A204.1 (cell line): ENCODE data around the gene ATR.
"Not testable (repeated sequence)": the region's sequence is repeated elsewhere in the genome, so short reads cannot be mapped to it uniquely, and the experiment has no call there.

Experiments
- FAIRE-seq: peaks from 2 replicates; lab custom pipeline; 2012; peaks lifted over from hg19 to GRCh38; lab: Jason Lieb, UNC

The ATR gene

GRCh38 chr3:142447852-142448823, 130.4 kb downstream of the ATR start, which contains the start of gene XRN1:
Gene XRN1, minus strand, starts transcription at chr3:142448037. Its CDS starts 93 bp downstream, at chr3:142447944.
- no peak for FAIRE-seq

DNA sequence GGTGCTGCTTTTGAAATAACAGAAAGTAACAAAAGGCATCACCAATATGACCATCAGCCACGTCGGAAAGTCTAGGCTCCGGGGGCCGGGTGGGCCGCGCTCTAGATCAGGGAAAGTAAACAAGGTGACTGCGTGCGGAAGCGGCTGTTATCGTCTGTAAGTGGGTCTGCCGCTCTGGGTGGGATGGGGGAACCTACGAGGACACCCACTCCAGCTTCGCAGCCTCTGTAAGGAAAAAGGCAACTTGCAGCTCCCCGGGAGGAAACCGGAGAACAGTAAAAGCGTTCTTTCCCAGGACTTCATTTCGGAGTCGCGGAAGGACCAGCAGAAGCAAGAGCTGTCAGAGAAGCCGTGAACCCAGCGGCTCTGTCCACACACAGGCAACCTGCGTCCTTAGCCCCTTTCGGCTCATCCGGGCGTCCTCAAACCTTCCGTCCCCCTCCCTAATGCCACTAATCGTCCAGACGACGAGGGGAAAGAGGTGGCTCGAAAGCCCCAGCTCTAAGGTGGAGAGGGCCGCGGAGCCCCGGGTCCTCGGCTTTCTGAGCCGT, 131.2 kb downstream of the ATR start:
- FAIRE-seq, result no peak

DNA sequence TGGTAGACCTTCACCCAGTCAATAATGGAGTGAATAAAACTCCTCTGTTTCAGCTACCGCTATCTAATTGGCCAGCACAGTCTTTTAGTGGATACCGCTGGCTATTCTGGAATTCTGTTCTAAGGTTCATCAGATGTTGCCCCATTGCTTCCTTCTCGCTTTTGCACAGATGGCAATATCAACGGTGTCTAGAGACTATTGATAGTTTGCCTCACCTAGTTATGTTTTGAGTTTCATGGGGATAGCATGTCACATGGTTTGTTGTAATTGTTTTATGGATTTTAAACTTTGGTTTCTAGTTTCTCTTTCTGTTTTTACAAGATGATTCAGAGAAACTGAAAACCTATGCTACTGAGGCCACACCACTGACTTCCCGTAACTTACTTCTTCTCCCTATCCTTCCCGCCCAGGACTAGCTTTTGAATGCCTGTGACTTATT, 132.7 kb downstream of the ATR start:
- FAIRE-seq, result no peak

DNA sequence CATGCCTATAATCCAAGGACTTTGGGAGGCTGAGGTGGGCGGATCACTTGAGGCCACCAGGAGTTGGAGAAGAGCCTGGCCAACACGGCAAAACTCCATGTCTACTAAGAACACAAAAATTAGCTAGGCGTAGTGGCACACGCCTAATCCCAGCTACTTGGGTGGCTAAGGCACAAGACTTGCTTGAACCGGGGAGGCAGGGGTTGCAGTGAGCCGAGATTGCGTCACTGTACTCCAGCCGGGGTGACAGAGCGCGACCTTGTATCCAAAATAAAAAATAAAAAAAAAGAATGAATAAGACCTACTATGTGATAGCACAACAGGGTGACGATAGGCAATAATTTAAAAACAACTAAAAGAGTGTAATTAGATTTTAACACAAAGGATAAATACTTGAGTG, 134.2 kb downstream of the ATR start:
- no peak for FAIRE-seq

DNA sequence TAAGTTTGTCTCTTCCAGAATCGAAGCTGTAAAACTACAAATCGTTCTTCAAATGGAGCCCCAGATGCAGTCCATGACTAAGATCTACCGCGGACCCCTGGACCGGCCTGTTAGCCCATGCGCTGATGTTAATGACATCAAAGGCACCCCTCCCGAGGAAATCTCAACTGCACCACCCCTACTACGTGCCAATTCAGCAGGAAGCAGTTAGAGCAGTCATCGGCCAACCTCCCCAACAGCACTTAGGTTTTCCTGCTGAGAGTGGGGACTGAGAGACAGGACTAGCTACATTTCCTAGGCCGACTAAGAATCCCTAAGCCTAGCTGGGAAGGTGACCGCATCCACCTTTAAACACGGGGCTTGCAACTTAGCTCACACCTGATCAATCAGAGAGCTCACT, 135.5 kb downstream of the ATR start:
- FAIRE-seq, result not testable (repeated sequence)

DNA sequence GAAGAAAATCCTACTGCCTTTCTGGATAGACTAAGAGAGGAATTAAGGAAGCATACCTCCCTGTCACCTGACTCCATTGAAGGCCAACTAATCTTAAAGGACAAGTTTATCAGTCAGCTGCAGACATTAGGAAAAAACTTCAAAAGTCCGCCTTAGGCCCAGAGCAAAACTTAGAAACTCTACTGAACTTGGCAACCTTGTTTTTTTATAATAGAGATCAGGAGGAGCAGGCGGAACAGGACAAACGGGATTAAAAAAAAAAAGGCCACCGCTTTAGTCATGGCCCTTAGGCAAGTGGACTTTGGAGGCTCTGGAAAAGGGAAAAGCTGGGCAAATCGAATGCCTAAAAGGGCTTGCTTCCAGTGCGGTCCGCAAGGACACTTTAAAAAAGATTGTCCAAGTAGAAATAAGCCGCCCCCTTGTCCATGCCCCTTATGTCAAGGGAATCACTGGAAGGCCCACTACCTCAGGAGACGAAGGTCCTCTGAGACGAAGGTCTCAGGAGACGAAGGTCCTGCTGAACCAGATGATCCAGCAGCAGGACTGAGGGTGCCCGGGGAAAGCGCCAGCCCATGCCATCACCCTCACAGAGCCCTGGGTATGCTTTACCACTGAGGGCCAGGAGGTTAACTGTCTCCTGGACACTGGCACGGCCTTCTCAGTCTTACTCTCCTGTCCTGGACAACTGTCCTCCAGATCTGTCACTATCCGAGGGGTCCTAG, 138.9 kb downstream of the ATR start:
- FAIRE-seq, result not testable (repeated sequence)

DNA sequence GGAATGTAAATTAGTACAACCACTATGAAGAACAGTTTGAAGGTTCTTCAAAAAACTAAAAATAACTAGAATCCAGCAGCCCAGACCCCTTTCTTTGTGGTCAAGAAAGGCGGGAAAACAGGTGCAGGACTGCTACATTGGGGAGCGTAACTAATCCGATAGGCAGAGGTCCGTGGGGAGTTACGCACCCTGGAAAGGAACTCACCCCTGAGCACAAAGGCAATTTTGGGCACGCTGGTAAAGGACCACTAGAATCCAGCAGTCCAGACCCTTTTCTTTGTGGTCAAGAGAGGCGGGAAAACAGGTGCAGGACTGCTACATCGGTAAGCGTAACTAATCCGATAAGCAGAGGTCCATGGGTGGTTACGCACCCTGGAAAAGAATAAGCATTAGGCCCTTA, 140.4 kb downstream of the ATR start:
- FAIRE-seq, result not testable (repeated sequence)

GRCh38 chr3:142436951-142437585, 141.5 kb downstream of the ATR start:
- peak; percentile 16 for FAIRE-seq

- FAIRE-seq, result no peak
Observed at GRCh38 chr3:142434503-142434902, 144.0 kb downstream of the ATR start.

DNA sequence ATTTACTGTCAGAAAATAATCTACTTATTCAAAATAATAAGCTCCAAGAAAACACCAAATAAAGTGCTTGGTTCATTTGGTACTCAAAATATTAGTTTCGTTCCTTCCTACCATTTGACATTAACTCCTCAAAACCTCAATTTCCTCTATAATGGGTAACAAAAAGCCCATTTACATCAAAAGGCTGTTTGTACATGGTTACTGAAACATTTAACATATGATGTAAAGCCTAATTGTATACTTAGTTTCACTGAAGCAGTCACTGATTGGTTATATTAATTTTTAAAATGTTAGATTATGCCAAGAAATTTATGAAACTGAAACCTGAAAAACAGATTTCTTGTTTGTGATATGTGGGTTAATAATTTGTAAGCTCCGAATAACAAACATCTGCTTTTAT, 145.4 kb downstream of the ATR start:
- FAIRE-seq, result no peak

GRCh38 chr3:142429582-142429981, 149.0 kb downstream of the ATR start:
- no peak for FAIRE-seq

- no peak for FAIRE-seq
Observed at GRCh38 chr3:142424754-142425153, 153.8 kb downstream of the ATR start.

DNA sequence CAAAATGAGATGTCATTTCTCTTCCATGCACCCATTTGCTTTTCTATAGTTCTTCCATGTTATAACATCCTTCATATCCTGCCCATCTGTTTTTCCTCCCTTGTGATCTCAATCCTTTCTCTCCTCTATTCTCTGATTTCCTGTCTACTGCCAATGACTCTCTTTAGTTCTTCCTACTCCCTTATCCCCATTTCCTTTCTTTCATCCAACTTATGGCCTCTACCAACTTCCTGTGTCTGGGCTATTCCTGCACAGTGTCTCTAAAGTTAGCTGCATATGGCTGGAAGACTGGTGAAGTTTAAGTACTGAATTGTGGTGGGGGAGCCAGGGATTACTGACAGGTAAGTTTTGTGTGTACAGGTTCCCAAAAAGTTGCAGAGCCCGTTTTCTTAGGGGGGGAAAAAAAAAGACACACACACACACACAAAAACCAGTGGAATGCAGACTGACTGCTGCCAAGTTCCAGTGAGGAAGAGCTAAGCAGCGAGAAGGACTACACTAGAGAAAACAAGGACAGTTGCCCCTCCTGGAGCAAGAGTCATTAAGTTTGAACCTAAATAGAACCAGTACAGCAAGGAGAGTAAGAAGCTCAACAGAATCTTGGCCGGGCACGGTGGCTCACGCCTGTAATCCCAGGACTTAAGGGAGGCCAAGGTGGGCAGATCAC, 159.5 kb downstream of the ATR start:
- FAIRE-seq, result no peak

DNA sequence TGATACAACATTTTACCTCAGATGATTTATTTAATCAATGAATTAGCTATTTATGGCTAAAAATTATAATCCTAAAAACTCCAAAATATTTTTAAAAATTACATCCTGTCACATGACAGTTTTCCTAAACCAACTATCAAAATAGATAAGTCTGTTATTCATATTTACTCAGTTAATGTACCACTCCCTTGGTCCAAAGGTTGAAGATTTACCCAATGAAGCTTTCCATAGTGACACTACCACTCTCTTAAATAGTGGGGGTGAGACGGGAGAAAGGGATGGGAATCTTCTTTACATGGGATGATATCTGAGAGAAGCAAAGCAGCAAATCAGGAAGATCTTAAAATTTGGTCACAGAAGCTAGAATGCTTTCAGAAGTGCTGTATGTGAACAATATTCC, 161.2 kb downstream of the ATR start:
- FAIRE-seq, result no peak

DNA sequence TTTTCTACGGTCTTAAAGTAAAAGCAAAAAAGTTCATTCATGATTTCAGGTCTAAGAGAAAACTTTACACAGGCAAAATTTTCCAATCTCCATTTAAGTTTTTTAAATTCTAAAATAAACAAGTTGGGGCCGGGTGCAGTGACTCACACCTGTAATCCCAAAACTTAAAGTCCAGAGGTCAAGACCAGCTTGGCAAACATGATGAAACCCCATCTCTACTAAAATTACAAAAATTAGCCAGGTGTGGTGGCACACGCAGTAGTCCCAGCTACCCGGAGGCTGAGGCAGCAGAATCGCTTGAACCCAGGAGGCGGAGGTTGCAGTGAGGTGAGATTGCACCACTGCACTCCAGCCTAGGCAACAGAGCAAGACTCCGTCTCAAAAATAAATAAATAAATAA, 178.0 kb downstream of the ATR start:
- FAIRE-seq, result not testable (repeated sequence)
